T-helper 1 cell (primary cell): ENCODE measurements around the gene WRAP73.
"Not testable (repeated sequence)": the region's sequence is repeated elsewhere in the genome, so short reads cannot be mapped to it uniquely, and the experiment has no call there.

Experiments used
- DNase-seq, 5 donors: peaks; one replicate each; pipeline ENCODE4 v3.0.0-alpha.2; 2012 to 2020

WRAP73 gene

GRCh38 chr1:3593745-3594144 is 56.2 kb downstream of the WRAP73 start:
- DNase-seq = no peak

- no peak for DNase-seq
Measured at GRCh38 chr1:3593334-3593733, 56.6 kb downstream of the WRAP73 start.

GRCh38 chr1:3590951-3591865 is 58.7 kb downstream of the WRAP73 start:
- no peak for DNase-seq

GRCh38 chr1:3590139-3590763 is 59.7 kb downstream of the WRAP73 start:
- DNase-seq = no peak

GRCh38 chr1:3588395-3588794 is 61.5 kb downstream of the WRAP73 start:
- DNase-seq = no peak

- DNase-seq = no peak
Measured at GRCh38 chr1:3586986-3587759, 62.7 kb downstream of the WRAP73 start.

GRCh38 chr1:3585940-3586568 is 63.8 kb downstream of the WRAP73 start:
- no peak for DNase-seq

GRCh38 chr1:3585353-3585868 is 64.5 kb downstream of the WRAP73 start:
- DNase-seq = not testable (repeated sequence)

- DNase-seq = no peak
Measured at GRCh38 chr1:3584915-3585314, 65.0 kb downstream of the WRAP73 start.

GRCh38 chr1:3583751-3584150 is 66.2 kb downstream of the WRAP73 start:
- DNase-seq = not testable (repeated sequence)

GRCh38 chr1:3581296-3582036 is 68.4 kb downstream of the WRAP73 start:
- no peak for DNase-seq
